DND-41 (cell line): ENCODE results near the gene MLXIPL.

Experiments
- EZH2 ChIP-seq: IDR thresholded peaks from 3 replicates; pipeline ENCODE4 v1.6.1; 2012; ENCODE audit warnings: borderline replicate concordance, low read depth, mild to moderate bottlenecking, moderate library complexity, low read length, inconsistent platforms; ENCODE audit not compliant: severe bottlenecking
- TF ChIP-seq, protein P1 (sequence below): IDR thresholded peaks from 2 replicates; pipeline ENCODE4 v1.5.1; 2012; ENCODE audit warnings: borderline replicate concordance, low read length, moderate library complexity, mild to moderate bottlenecking; ENCODE audit not compliant: poor library complexity, severe bottlenecking; ENCODE audit errors: extremely low read depth

DNA sequence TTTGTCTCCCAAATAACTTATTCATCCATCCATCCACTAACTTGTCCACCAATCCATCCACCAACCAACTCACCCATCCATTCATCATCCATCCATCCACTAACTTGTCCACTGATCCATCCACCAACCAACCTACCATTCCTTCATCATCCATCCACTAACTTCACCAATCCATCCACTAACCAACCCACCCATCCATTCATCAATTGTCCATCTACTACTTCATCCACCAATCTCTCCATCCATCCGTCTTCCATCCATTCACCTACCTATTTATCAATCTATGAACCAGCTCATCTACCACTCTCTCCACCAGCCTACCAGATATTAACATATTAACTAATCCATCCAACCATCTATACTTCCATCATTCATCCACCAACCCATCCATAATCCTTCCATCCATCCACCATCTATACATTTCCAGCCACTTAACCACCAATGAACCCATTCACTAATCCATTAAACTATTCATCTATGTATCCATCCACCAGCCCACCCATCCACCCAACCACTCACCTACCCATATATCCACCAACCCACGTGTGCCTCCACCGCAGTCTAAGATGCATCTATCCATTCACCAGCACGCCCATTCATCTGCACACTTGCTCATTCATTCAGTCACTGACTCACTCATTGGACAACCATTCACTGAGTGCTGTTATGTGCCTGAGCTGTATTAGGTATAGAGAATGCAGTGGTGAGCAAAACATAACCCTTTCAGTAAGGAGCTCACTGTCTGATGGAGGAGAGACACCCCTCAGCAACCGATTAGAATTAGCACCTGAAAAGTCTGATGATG lies 26.1 kb downstream of the MLXIPL start:
- TF ChIP-seq, protein P1, sequence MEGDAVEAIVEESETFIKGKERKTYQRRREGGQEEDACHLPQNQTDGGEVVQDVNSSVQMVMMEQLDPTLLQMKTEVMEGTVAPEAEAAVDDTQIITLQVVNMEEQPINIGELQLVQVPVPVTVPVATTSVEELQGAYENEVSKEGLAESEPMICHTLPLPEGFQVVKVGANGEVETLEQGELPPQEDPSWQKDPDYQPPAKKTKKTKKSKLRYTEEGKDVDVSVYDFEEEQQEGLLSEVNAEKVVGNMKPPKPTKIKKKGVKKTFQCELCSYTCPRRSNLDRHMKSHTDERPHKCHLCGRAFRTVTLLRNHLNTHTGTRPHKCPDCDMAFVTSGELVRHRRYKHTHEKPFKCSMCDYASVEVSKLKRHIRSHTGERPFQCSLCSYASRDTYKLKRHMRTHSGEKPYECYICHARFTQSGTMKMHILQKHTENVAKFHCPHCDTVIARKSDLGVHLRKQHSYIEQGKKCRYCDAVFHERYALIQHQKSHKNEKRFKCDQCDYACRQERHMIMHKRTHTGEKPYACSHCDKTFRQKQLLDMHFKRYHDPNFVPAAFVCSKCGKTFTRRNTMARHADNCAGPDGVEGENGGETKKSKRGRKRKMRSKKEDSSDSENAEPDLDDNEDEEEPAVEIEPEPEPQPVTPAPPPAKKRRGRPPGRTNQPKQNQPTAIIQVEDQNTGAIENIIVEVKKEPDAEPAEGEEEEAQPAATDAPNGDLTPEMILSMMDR: no peak
- TF ChIP-seq EZH2: no peak
